ENCODE results near the gene PLCD3.

- TF ChIP-seq, protein P1, sequence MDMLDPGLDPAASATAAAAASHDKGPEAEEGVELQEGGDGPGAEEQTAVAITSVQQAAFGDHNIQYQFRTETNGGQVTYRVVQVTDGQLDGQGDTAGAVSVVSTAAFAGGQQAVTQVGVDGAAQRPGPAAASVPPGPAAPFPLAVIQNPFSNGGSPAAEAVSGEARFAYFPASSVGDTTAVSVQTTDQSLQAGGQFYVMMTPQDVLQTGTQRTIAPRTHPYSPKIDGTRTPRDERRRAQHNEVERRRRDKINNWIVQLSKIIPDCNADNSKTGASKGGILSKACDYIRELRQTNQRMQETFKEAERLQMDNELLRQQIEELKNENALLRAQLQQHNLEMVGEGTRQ (CRISPR knock-in tag; IDR thresholded peaks at IDR 0.05), result no peak
- TF ChIP-seq MAX (CRISPR knock-in tag; IDR thresholded peaks at IDR 0.05) (no peak), CTCF (IDR thresholded peaks at IDR 0.05) (no peak), NR1H2 (CRISPR knock-in tag; IDR thresholded peaks at IDR 0.05) (no peak), CREB1 (CRISPR knock-in tag; IDR thresholded peaks at IDR 0.05) (no peak), MXD4 (CRISPR knock-in tag; IDR thresholded peaks at IDR 0.05; ENCODE audit: borderline replicate concordance) (no peak)
- TF ChIP-seq, protein P2, sequence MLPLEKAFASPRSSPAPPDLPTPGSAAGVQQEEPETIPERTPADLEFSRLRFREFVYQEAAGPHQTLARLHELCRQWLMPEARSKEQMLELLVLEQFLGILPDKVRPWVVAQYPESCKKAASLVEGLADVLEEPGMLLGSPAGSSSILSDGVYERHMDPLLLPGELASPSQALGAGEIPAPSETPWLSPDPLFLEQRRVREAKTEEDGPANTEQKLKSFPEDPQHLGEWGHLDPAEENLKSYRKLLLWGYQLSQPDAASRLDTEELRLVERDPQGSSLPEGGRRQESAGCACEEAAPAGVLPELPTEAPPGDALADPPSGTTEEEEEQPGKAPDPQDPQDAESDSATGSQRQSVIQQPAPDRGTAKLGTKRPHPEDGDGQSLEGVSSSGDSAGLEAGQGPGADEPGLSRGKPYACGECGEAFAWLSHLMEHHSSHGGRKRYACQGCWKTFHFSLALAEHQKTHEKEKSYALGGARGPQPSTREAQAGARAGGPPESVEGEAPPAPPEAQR (CRISPR knock-in tag; IDR thresholded peaks at IDR 0.05), result no peak
Observed at GRCh38 chr17:45119964-45120363, 12.4 kb downstream of the PLCD3 start.

Measured in WTC11 (cell line).